HepG2 (cell line): ENCODE results near the gene MTIF2. TPM values are rescaled to one million over a fixed set of nuclear protein-coding genes. Genes with fewer than 3 reads are reported as not detected.

Source experiments
- ATF6 ChIP-seq: sonication (generic); formaldehyde crosslinking; conservative IDR thresholded peaks from 2 replicates; pipeline ENCODE4 v1.4.0; 2020; ENCODE audit warnings: missing genetic modification reagents
- CBX2 ChIP-seq, 2 experiments: fragments of 200-600 bp in 1 of 2; sonication (generic); formaldehyde crosslinking in 1 of 2; IDR thresholded peaks; 2 replicates each; pipeline versions ENCODE4 v1.7.0 to v1.8.1; 2018 to 2022; ENCODE audit warnings: low read depth in 2 of 2, low read length in 1 of 2, mild to moderate bottlenecking in 1 of 2, missing genetic modification reagents in 1 of 2
- CC2D1A ChIP-seq: sonication (generic); formaldehyde crosslinking; IDR thresholded peaks from 2 replicates; pipeline ENCODE4 v1.8.1; 2023; ENCODE audit warnings: mild to moderate bottlenecking, missing genetic modification reagents
- ELF3 ChIP-seq: IDR thresholded peaks from 2 replicates; pipeline ENCODE4 v1.6.1; 2016; ENCODE audit warnings: missing genetic modification reagents, missing compliant biosample characterization
- HES4 ChIP-seq: sonication (generic); formaldehyde crosslinking; IDR thresholded peaks from 2 replicates; pipeline ENCODE4 v1.9.0; 2021; ENCODE audit warnings: mild to moderate bottlenecking, missing genetic modification reagents, borderline replicate concordance
- HNF1A ChIP-seq, 2 experiments: sonication (generic) in 1 of 2; formaldehyde crosslinking in 1 of 2; IDR thresholded peaks; 2 replicates each; pipeline versions ENCODE4 v1.4.0 to v1.6.1; 2016 to 2020; ENCODE audit warnings: borderline replicate concordance in 1 of 2, low read depth in 1 of 2, mild to moderate bottlenecking in 1 of 2, missing genetic modification reagents in 1 of 2
- IRF2 ChIP-seq: IDR thresholded peaks from 2 replicates; pipeline ENCODE4 v1.6.1; 2018; ENCODE audit warnings: missing genetic modification reagents, missing compliant biosample characterization
- KMT2A ChIP-seq: sonication (generic); formaldehyde crosslinking; IDR thresholded peaks from 2 replicates; pipeline ENCODE4 v1.4.0; 2020; ENCODE audit warnings: missing genetic modification reagents
- PAF1 ChIP-seq: IDR thresholded peaks from 2 replicates; pipeline ENCODE4 v1.6.1; 2016; ENCODE audit warnings: missing genetic modification reagents, missing compliant biosample characterization
- THAP8 ChIP-seq: sonication (generic); formaldehyde crosslinking; IDR thresholded peaks from 2 replicates; pipeline ENCODE4 v1.5.1; 2020; ENCODE audit warnings: missing genetic modification reagents, mild to moderate bottlenecking, borderline replicate concordance
- THYN1 ChIP-seq: sonication (generic); formaldehyde crosslinking; IDR thresholded peaks from 2 replicates; pipeline ENCODE4 v1.8.1; 2023; ENCODE audit warnings: low read depth, mild to moderate bottlenecking, moderate library complexity, missing genetic modification reagents, borderline replicate concordance
- TRIM22 ChIP-seq: fragments of 450-650 bp; IDR thresholded peaks from 2 replicates; pipeline ENCODE4 v1.6.1; 2017
- YEATS4 ChIP-seq: sonication (generic); formaldehyde crosslinking; IDR thresholded peaks from 2 replicates; pipeline ENCODE4 v1.4.0; 2020; ENCODE audit warnings: missing genetic modification reagents, borderline replicate concordance
- YY1 ChIP-seq: IDR thresholded peaks from 2 replicates; pipeline ENCODE4 v1.6.1; 2011; ENCODE audit warnings: low read length, low read depth, moderate library complexity, mild to moderate bottlenecking; ENCODE audit not compliant: insufficient read depth, insufficient replicate concordance
- ZBTB1 ChIP-seq: sonication (generic); formaldehyde crosslinking; IDR thresholded peaks from 2 replicates; pipeline ENCODE4 v1.4.0; 2020; ENCODE audit warnings: missing genetic modification reagents, borderline replicate concordance
- ZBTB26 ChIP-seq: IDR thresholded peaks from 2 replicates; pipeline ENCODE4 v1.6.1; 2016; ENCODE audit warnings: missing compliant biosample characterization, missing genetic modification reagents, borderline replicate concordance
- ZC3H13 ChIP-seq: sonication (generic); formaldehyde crosslinking; IDR thresholded peaks from 2 replicates; pipeline ENCODE4 v1.8.1; 2023; ENCODE audit warnings: mild to moderate bottlenecking, missing genetic modification reagents, moderate library complexity
- ZKSCAN1 ChIP-seq: fragments of 150-350 bp; IDR thresholded peaks from 2 replicates; pipeline ENCODE4 v1.6.1; 2014; ENCODE audit warnings: low read length
- polyA plus RNA-seq, 8 experiments: library from polyadenylated mRNA; depleted of rRNA in 3 of 8; stranded (reverse) in 7 of 8; unstranded in 1 of 8; fragments of >200 nt; fragmentation: Illumina TruSeq in 4 of 8; extraction: Trizol in 4 of 8; gene quantifications; 2 replicates each; pipeline versions ENCODE4 v1.2.1 to v1.2.3, GENCODE V29; 2011 to 2016; ENCODE audit warnings: low read depth in 4 of 8, missing spikeins in 1 of 8, mixed read lengths in 1 of 8; ENCODE audit not compliant: insufficient read depth in 1 of 8
- total RNA-seq, 5 experiments: library from RNA; depleted of rRNA; stranded (reverse); fragments of >200 nt; fragmentation: Illumina TruSeq; extraction: Trizol; gene quantifications; 2 replicates each; pipeline ENCODE4 v1.2.3, GENCODE V29; 2016; ENCODE audit warnings: low read depth in 1 of 5

The MTIF2 gene
- total and polyA plus RNA-seq, 2 of the 13 experiments (the other 11 are each of a cell fraction or from before 2014, with no cell fraction given): 32.1 to 92.1 TPM

- peak; percentile 77 for TF ChIP-seq HES4 (CRISPR knock-in tag)
- TF ChIP-seq YY1: peak; percentile 90
- no peak for TF ChIP-seq PAF1 (CRISPR knock-in tag)
- TF ChIP-seq ZBTB26 (CRISPR knock-in tag): peak; percentile 93; the same call in 1 of the 2 replicates
- peak; percentile 83 for TF ChIP-seq ZC3H13 (CRISPR knock-in tag)
- peak; percentile 72 for TF ChIP-seq ZKSCAN1
- peak; percentile 69; the same call in 1 of the 2 replicates for TF ChIP-seq ATF6 (CRISPR knock-in tag)
- no peak for TF ChIP-seq CC2D1A (CRISPR knock-in tag)
- peak; percentile 99 for TF ChIP-seq ELF3 (CRISPR knock-in tag)
- peak; percentile 100 for TF ChIP-seq KMT2A (CRISPR knock-in tag)
- peak; percentile 26; the same call in 1 of the 2 replicates for TF ChIP-seq THAP8 (CRISPR knock-in tag)
- TF ChIP-seq YEATS4: peak; percentile 99
- no peak for TF ChIP-seq ZBTB1 (CRISPR knock-in tag)
- peak; percentile 100 for TF ChIP-seq IRF2 (CRISPR knock-in tag)
- no peak for TF ChIP-seq TRIM22
- no peak for TF ChIP-seq CBX2 (IDR thresholded peaks at IDR 0.05; ENCODE audit: low read depth, low read length)
- peak; percentile 93; the same call in 1 of the 2 replicates for TF ChIP-seq CBX2 (CRISPR knock-in tag; IDR thresholded peaks at IDR 0.05; ENCODE audit: low read depth)
- no peak; the same call in 1 of the 2 replicates for TF ChIP-seq HNF1A (IDR thresholded peaks at IDR 0.05; ENCODE audit: low read depth)
- peak; percentile 90 for TF ChIP-seq HNF1A (CRISPR knock-in tag; IDR thresholded peaks at IDR 0.05; ENCODE audit: borderline replicate concordance)
- TF ChIP-seq THYN1 (CRISPR knock-in tag): 0 out of 2 replicates have a peak, but pooled peaks have one; percentile 83
Measured at GRCh38 chr2:55268907-55269644, at the start of gene MTIF2 (continued).
